ENCODE measurements around the gene CA14. TPM values are rescaled to one million over a fixed set of nuclear protein-coding genes. Genes with fewer than 3 reads are reported as not detected.
A peak's percentile ranks its signal among the peaks of the same experiment; 100 is the strongest.

Gene CA14
- total RNA-seq, 1 donor from 2014 or later = 13.1 TPM

DNA sequence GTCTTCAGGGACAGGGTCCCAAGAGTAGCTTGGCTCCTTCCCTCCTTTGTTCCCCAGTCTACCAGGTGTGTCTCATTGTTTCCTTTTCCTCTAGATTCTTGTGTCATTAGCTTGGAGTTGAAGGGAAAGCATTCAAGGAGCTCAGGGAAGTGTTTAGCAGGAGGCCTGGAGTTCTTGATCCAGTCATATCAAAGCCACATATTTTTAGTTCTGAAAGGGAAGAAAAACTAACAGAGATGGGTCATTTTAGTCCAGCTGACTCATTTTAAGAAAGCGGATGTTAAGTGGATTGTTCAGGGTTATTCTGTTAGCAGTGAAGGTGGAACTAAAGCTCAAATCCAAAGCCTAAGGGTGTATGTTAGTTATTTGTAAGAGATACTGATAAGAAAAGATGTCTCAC is 15.7 kb downstream of the CA14 start:
- no peak overlapping the region for H3K4me3 Mint-ChIP-seq (ENCODE audit: low read depth)
- no peaks in the 10 kb centered on the region for H3K9me3 Mint-ChIP-seq (ENCODE audit: low read depth)

DNA sequence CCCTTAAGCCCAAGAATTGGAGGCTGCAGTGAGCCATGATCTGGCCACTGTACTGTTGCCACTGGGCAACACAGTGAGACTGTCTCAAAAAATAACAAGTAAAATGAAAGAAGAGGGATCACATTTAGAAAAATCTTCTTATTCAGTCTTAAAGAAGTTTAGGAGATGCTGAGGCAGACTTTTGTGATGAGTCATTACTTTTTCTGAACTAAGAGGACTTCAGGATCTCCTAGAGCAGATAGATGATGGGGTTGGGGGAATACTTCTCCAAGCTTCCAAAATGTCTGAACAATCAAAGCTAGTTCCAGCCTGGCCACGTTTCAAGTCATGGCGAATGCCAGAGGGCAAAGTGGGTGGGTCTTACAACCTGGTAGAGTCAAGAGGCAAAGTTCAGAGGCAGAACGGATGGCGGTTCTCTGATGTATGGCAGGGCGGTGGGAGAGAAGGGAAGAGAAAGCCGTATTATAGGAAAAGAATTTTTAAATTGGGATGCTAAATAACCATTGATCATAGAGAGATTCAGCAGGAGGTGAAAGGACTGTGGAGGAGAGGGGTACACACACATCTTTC is 22.6 kb downstream of the CA14 start:
- H3K27me3 Mint-ChIP-seq = peaks cover 41% of the 10 kb centered on the region
- TF ChIP-seq CTCF (IDR thresholded peaks at IDR 0.05; ENCODE audit: unreplicated experiment) = no peak
- peaks cover 3% of the 10 kb centered on the region for H3K9me3 Mint-ChIP-seq (ENCODE audit: low read depth)
- no peak for DNase-seq (ENCODE audit: low spot score, unreplicated experiment)
- H3K36me3 Mint-ChIP-seq (ENCODE audit: insufficient read depth) = no peaks in the 10 kb centered on the region
- H3K4me3 Mint-ChIP-seq (ENCODE audit: low read depth) = no peak overlapping the region
- H3K27ac Mint-ChIP-seq = no peak overlapping the region
- H3K4me1 Mint-ChIP-seq (ENCODE audit: low read depth) = peaks cover 8% of the 10 kb centered on the region

More for the DNA sequence above, 15.7 kb downstream of the CA14 start:
- no peak for DNase-seq (ENCODE audit: low spot score, unreplicated experiment)
- H3K27ac Mint-ChIP-seq = no peak overlapping the region
- no peak for TF ChIP-seq CTCF (IDR thresholded peaks at IDR 0.05; ENCODE audit: unreplicated experiment)
- no peaks in the 10 kb centered on the region for H3K27me3 Mint-ChIP-seq
- H3K4me1 Mint-ChIP-seq (ENCODE audit: low read depth) = peaks cover 12% of the 10 kb centered on the region
- no peaks in the 10 kb centered on the region for H3K36me3 Mint-ChIP-seq (ENCODE audit: insufficient read depth)

- Mint-ChIP-seq H3K4me1 (ENCODE audit: low read depth) (peaks cover 8% of the 10 kb centered on the region), H3K9me3 (ENCODE audit: low read depth) (peaks cover 3% of the 10 kb centered on the region), H3K4me3 (ENCODE audit: low read depth) (peak overlapping the region; percentile 73), H3K36me3 (ENCODE audit: insufficient read depth) (no peaks in the 10 kb centered on the region), H3K27ac (peak overlapping the region; percentile 89), H3K27me3 (peaks cover 41% of the 10 kb centered on the region)
- DNase-seq (ENCODE audit: low spot score, unreplicated experiment) = no peak
- TF ChIP-seq CTCF (IDR thresholded peaks at IDR 0.05; ENCODE audit: unreplicated experiment) = peak; percentile 69
These were observed 23.7 kb downstream of the CA14 start for GRCh38 chr1:150281221-150281757.

DNA sequence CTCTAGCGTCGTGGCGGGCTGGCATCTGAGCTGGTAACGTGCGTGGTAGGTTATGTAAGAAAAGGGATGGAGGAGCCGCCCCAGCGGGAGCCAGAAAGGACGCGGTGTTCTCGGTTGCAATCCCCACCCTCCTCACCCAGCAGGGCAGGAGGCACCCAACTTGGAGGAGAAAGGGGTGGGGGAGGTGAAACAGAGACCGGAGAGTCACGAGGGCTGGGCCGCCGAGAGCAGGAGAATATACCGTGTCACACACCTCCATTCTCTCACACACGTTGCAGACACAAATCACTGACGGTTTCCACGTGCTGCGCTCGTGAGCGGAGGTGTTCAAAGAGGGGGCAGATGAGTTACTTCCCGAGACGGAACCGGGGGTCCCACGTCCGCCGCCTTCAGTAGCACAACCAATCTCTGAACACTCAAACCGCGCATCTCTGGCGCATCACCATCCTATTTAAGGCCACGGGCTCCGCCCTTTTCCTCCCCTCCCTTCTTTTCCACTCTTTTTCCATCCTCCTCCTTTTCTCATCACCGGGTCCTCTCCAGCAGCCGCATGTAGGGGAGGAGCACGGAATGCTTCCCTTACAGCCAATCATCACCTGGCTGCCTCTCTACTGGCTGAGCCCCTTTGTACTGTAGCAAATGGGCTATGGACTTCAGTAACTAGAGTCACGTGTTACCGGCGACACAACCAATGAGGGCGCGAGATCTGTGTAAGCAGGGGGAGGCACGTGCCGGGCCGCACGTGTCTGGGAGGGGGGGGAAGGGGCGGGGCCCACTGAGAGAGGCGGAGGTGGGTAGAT is 24.4 kb downstream of the CA14 start, which contains the start of gene CIART:
TSS of gene CIART (plus strand) at position 797 of the 800 bp plus-strand sequence. CDS start 714 bp downstream, outside the sequence.
- Mint-ChIP-seq H3K36me3 (ENCODE audit: insufficient read depth) (no peaks in the 10 kb centered on the region), H3K4me1 (ENCODE audit: low read depth) (peaks cover 8% of the 10 kb centered on the region), H3K27ac (peak within 1 kb of the TSS; percentile 89), H3K9me3 (ENCODE audit: low read depth) (peaks cover 3% of the 10 kb centered on the region), H3K27me3 (peaks cover 41% of the 10 kb centered on the region), H3K4me3 (ENCODE audit: low read depth) (peak within 1 kb of the TSS; percentile 73)
- DNase-seq (ENCODE audit: low spot score, unreplicated experiment) = peak; percentile 43
- no peak for TF ChIP-seq CTCF (IDR thresholded peaks at IDR 0.05; ENCODE audit: unreplicated experiment)

- H3K36me3 Mint-ChIP-seq (ENCODE audit: insufficient read depth) = no peaks in the 10 kb centered on the region
- H3K4me1 Mint-ChIP-seq (ENCODE audit: low read depth) = peaks cover 8% of the 10 kb centered on the region
- H3K9me3 Mint-ChIP-seq (ENCODE audit: low read depth) = peaks cover 3% of the 10 kb centered on the region
- peak overlapping the region; percentile 73 for H3K4me3 Mint-ChIP-seq (ENCODE audit: low read depth)
- DNase-seq (ENCODE audit: low spot score, unreplicated experiment) = no peak
- peaks cover 41% of the 10 kb centered on the region for H3K27me3 Mint-ChIP-seq
- TF ChIP-seq CTCF (IDR thresholded peaks at IDR 0.05; ENCODE audit: unreplicated experiment) = no peak
- no peak overlapping the region for H3K27ac Mint-ChIP-seq
These were observed 25.0 kb downstream of the CA14 start for GRCh38 chr1:150282558-150282958.

Data from progenitor cell of endocrine pancreas (in vitro differentiated cells).